Measurements from ENCODE around the gene IRF7.

GRCh38 chr11:597166-597725 lies 18.5 kb downstream of the IRF7 start:
- TF ChIP-seq CTCF (IDR thresholded peaks at IDR 0.05) = no peak
- no peak for TF ChIP-seq CHD2 (IDR thresholded peaks at IDR 0.05; ENCODE audit: low read length, partially characterized antibody)
- TF ChIP-seq ZSCAN20 (CRISPR knock-in tag; IDR thresholded peaks at IDR 0.05) = no peak
- TF ChIP-seq SREBF2 (IDR thresholded peaks at IDR 0.05) = no peak
- TF ChIP-seq JUN (IDR thresholded peaks at IDR 0.05) = no peak
- TF ChIP-seq EP300 (IDR thresholded peaks at IDR 0.05) = no peak
- no peak for TF ChIP-seq REST (IDR thresholded peaks at IDR 0.05)
- no peak for TF ChIP-seq RAD21 (conservative IDR thresholded peaks at IDR 0.05 in 1 of 2, IDR thresholded peaks at IDR 0.05 in 1 of 2)
- TF ChIP-seq MAX (IDR thresholded peaks at IDR 0.05) = no peak
- TF ChIP-seq POLR2A (IDR thresholded peaks at IDR 0.05; ENCODE audit: low read length) = no peak

All from A549 (cell line).